ENCODE data around the gene H1-8.

DNA sequence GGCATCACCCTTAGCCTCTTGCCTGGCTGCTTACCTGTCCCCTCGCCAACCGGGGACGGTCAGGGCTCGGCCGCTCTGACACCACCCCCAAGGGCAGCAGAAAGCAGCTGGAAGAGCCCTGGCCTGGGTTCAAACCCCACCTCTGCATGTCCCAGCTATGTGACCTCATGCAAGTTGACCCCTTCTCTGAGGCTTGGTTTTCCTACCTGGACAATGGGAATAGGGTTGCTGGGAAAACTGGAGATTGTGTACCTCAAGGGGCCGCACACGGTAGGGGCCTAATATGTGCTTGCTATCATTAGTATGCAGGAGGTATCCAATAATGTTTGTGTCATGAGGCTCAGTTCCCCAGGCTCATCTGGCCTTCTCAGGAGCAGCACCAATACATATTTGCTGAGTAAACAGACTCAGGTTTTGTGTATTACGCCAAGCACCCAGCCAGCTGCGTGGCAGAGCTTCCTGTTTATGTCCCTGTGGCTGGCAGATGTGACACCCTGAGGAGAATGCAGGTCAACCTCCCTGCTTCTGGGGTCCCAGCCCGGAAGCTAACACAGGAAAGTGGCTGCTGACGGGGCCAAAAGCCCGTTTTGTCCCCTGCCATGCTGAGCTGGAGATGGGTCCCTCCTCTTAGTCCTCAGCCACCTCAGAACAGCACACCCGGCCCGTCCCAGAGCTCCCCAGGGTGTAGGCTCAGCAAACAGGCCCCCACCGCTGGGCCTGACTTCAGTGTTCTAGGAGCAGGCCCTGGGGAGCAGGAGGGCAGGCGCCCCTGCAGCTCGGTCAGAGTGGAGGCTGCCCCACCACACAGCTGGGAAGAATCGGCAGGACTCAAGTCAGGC lies 33.8 kb downstream of the H1-8 start:
- no peak for TF ChIP-seq POLR2A (IDR thresholded peaks at IDR 0.05)
- TF ChIP-seq, protein P1, sequence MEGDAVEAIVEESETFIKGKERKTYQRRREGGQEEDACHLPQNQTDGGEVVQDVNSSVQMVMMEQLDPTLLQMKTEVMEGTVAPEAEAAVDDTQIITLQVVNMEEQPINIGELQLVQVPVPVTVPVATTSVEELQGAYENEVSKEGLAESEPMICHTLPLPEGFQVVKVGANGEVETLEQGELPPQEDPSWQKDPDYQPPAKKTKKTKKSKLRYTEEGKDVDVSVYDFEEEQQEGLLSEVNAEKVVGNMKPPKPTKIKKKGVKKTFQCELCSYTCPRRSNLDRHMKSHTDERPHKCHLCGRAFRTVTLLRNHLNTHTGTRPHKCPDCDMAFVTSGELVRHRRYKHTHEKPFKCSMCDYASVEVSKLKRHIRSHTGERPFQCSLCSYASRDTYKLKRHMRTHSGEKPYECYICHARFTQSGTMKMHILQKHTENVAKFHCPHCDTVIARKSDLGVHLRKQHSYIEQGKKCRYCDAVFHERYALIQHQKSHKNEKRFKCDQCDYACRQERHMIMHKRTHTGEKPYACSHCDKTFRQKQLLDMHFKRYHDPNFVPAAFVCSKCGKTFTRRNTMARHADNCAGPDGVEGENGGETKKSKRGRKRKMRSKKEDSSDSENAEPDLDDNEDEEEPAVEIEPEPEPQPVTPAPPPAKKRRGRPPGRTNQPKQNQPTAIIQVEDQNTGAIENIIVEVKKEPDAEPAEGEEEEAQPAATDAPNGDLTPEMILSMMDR (IDR thresholded peaks at IDR 0.05): no peak
- no peak for TF ChIP-seq EP300 (IDR thresholded peaks at IDR 0.05)
